Measurements from ENCODE around the gene MS4A2.
"Not testable (repeated sequence)": the region's sequence is repeated elsewhere in the genome, so short reads cannot be mapped to it uniquely, and the experiment has no call there.

The MS4A2 gene

DNA sequence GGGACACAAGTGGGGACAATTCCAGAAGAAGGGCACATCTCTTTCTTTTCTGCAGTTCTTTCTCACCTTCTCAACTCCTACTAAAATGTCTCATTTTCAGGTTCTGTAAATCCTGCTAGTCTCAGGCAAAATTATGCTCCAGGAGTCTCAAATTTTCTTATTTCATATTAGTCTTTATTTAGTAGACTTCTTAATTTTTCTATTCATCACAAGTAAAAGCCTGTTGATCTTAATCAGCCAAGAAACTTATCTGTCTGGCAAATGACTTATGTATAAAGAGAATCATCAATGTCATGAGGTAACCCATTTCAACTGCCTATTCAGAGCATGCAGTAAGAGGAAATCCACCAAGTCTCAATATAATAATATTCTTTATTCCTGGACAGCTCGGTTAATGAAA is at the start of gene MS4A2:
TSS of gene MS4A2 (plus strand) at position 301 of the 400 bp plus-strand sequence. CDS start 102 bp downstream, outside the sequence.
- DNase-seq = no peak

DNA sequence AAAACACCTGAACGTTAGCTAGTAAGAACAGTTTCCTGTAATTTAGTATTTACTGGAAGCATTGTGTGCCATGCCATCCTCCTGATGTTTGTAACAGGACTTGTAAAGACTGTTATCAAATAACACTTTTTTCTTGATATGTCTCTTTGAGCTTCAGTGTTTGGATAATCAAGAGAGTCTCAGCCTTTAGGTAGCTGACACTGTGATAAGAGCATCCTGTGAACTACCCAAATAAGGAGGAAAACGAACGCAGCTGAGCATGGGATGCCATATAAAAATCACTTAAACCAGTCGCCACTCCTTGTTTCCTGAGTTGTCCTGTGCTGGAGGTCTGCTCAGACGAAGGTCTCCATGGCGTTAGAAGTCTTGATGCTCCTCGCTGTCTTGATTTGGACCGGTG is 48.4 kb upstream of the MS4A2 start, which contains the start of gene OOSP2:
TSS of gene OOSP2 (plus strand) at position 301 of the 400 bp plus-strand sequence. CDS start at position 352, 51 bp downstream.
- DNase-seq = no peak

DNA sequence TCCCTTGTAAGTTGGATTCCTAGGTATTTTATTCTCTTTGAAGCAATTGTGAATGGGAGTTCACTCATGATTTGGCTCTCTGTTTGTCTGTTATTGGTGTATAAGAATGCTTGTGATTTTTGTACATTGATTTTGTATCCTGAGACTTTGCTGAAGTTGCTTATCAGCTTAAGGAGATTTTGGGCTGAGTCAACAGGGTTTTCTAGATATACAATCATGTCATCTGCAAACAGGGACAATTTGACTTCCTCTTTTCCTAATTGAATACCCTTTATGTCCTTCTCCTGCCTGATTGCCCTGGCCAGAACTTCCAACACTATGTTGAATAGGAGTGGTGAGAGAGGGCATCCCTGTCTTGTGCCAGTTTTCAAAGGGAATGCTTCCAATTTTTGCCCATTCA is 38.0 kb upstream of the MS4A2 start:
- DNase-seq = not testable (repeated sequence)

DNA sequence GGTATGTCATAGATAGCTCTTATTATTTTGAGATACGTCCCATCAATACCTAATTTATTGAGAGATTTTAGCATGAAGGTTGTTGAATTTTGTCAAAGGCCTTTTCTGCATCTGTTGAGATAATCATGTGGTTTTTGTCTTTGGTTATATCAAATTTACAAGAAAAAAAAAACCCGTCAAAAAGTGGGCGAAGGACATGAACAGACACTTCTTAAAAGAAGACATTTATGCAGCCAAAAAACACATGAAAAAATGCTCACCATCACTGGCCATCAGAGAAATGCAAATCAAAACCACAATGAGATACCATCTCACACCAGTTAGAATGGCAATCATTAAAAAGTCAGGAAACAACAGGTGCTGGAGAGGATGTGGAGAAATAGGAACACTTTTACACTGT is 37.6 kb upstream of the MS4A2 start:
- not testable (repeated sequence) for DNase-seq

DNA sequence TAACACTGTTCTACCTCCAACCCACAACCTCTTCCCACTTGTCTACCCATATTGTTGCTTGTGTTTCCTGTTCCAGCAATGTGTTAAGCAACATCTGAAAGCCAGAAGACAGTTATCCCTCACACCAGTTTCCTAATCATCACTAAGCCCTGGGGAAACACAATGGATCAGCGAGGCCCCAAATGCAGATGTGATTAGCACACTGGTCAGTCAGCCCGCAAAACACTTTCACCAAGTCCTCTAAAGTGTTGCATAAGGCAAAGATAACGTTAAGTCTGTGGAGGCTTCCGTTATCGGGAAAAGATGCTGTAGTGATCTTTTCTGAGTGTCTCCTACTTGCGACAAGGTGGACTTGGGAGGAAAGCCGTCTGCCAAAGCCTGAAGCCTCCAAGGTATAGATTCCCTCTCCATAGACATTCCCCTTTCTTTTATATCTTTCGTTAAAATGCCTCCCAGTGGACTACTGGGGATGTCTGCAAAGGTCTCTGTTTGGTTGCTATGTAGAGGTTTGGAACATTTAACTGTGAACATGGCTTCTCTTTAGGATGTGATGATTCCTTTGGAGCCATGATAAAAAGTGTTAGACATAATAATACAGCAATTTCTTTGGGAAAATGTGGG is 32.0 kb upstream of the MS4A2 start, which contains the start of gene MS4A3:
TSS of gene MS4A3 (plus strand) at position 317 of the 621 bp plus-strand sequence. CDS start 4,496 bp downstream, outside the sequence.
- DNase-seq = no peak

DNA sequence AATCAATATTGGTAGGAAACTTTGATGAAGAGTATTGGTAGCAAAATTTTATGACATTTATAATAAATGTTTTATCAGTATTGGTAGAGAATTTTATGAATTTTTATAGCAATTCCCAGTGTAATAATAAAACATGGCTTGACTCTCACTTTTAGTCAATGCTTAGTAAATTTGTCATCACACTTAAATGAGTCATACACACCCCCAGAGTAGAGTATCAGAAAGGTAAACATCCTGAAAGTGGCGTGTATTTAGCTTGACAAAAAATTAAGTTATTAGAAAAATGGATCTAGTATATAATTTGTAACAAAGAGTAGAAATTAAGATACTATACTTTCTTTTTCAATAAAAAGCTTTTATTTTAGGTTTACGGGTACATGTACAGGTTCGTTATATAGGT is 29.4 kb upstream of the MS4A2 start:
- DNase-seq = no peak

DNA sequence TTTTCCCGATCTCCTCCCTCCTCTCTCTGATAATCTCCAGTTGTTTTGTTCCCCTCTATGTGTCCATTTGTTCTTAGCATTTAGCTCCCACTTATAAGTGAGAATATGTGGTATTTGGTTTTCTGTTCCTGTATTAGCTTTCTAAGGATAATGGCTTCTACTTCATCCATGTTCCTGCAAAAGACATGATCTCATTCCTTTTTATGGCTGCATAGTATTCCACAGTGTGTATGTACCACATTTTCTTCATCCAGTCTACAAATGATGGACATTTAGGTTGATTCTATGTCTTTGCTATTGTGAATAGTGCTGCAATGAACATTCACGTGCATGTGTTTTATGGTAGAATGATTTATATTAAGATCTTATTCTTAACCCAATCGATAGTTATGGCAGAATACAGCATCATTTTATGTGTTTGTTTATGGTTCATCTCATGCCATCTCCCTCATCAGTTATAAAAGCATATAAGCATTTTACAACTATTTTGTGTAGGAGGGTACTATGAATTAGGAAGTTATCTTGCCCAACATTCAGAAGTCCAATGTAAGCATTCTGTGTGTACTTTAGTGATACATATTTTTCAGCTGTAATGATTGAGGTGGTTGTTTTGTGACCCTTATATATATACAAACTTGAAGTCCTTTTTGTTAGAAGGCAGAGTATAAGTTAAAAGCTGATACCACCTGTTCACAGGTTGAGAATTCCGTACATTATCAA is 28.8 kb upstream of the MS4A2 start:
- DNase-seq = no peak

DNA sequence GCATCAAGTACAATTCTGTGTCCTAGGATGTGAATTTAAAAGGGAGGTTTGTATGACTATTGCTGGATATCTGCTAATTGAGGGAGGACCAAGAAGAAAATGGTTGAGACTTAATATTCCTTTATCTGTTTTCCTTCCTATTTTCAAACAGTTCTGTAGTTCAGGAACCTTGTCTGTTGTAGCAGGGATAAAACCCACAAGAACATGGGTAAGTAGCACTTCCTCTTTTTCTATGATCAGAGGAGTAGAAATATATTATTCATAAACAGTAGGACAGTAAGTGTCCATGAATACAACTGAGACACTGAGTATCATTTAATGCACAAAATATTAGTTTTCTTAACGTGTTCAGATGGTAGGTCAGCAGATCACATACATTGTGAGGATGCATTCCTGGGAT is 24.4 kb upstream of the MS4A2 start:
- DNase-seq = no peak

DNA sequence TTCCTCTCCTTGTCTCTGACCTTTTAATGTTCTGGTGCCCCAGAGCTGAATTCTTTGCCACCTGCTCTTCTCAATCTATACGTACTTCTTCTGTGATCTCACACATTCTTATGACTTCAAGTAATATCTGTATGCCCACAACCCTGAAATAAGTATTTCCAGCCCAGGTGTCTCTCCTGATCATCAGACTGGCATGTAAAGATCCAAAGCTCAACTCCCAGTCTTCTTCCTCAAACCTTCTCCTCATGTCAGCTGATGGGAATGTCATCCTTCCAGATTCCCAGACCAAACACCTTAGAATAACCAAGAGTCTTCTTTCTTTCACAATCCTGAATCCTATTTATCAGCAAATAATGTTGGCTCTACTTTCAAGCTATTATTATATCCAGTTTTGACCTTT is 22.7 kb upstream of the MS4A2 start:
- no peak for DNase-seq

DNA sequence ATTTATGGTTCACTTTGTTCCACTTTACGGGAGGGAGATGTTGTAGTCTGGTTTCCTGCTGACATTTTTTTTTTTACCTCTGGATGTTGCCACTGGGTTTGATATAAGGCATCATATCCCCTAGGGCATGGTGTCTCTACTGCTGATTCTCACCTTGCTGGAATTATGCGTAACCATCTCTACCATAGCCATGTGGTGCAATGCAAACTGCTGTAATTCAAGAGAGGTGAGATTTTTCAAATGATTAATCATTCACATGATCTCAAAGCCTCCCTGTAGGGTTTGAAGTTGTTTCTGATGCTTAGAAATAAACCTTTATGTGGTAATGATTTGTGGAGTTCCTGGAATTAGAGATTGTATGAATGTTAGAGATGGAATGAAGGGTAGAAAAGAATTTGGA is 19.0 kb upstream of the MS4A2 start:
- DNase-seq = no peak

DNA sequence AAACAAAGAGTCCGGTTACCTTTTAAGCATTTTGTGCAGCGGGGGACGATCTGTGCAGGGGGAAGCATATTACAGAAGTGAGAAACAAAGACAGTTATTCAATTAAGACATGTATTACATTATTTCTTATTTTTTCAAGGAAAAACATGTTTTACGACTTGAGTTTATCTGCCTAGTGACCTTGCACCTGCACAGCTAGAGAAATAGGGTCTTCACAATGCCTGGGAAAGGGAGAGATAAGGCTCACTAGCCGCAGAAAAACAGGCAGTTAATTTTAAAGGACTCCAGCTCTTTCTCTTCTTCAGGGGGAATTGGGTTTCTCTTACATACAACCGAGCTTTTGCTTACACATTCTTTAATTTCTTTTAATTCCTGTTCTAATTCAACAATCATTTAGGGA is 16.8 kb upstream of the MS4A2 start:
- DNase-seq = not testable (repeated sequence)

DNA sequence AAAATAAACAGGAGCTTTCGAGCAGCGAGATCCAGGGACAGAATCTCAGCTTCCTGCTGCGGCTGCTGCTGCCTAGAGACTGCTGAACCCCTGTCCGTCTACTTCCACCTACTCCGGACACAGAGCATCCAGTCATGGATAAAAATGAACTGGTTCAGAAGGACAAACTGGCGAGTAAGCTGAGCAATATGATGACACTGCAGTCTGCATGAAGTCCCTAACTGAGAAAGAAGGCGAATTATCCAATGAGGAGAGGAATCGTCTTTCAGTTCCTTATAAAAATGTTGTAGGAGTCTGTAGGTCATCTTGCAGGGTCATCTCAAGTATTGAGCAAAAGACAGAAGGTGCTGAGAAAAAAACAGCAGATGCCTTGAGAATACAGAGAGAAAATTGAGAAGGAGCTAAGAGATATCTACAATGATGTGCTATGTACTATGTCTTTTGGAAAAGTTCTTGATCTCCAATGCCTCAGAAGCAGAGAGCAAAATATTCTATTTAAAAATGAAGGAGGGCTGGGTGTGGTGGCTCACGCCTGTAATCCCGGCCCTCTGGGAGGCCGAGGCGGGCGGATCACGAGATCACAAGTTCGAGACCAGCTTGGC is 11.1 kb upstream of the MS4A2 start:
- DNase-seq = no peak

DNA sequence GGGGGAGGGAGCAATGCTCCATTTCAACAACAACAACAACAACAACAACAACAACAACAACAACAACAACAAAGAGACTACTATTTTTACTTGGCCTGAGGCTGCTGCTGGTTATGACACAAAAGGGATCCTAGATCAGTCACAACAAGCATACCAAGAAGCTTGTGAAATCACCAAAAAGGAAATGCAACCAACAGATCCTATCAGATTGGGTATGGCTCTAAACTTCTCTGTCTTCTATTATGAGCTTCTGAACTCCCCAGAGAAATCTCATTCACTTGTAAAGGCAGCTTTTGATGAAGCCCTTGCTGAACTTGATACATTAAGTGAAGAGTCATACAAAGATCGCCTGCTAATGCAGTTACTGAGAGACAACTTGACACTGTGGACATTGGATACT is 10.5 kb upstream of the MS4A2 start:
- DNase-seq = no peak

DNA sequence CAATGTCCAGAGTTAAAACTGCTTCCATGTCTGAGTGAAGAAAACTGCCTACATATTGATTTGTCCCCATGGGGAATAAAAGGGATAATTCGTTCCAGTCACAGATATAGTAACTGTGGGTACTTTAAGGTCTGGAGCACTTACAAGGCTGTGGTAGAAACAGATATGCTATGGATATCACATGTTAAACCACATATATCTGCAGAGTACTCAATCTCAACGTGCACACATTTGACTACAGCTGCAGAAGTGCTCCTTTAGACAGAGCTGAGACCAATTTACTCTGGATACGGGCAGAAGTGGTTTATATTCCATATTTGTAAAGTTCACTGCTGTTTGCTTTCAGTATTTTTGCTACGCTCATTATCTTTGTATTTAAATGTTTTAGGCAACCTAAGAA is 9.7 kb upstream of the MS4A2 start:
- no peak for DNase-seq

DNA sequence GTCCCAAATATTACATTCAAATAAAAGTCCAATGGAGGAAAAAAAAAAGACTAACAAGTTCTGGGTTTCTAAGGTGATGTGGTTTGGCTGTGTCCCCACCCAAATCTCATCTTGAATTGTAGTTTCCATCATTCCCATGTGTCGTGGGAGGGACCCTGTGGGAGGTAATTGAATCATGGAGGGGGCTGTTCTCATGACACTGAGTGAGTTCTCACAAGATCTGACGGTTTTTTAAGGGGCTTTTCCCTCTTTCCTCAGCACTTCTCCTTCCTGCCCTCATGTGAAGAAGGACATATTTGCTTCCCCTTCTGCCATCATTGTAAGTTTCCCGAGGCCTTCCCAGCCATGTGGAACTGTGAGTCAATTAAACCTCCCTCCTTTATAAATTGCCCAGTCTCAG is 7.9 kb upstream of the MS4A2 start:
- DNase-seq = no peak

DNA sequence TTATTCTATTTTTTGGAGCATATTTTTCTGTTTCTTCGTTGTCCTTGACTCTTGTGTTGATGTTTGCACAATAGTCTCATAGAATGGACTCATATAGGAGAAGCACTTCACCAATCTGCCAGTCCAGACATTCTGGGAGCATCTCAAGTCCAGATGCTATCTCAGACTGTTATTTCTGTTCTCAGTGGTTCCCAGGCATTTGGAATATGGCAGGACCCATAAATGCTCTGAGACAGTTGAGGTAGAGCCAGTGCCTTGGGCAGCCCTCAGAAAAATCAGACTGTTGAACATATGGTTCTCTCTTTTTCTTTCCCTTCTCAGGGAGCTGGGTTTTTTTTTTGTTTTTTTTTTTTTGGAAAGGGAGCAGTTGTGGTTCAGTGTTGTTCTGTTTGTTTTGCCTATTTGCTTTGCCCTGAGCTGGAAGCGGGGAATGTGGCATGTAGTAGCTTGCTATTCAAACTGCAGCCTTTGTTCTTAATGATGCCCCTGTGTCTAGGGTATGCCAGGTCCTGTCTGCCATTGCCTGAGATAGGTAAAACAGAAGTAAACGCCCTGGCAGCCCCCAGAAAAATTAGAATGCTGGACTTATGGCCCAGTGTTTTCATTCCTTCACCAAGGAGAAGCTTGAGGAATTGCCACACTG is 3.7 kb upstream of the MS4A2 start:
- DNase-seq = peak in 1 of 3 experiments; percentile 10

DNA sequence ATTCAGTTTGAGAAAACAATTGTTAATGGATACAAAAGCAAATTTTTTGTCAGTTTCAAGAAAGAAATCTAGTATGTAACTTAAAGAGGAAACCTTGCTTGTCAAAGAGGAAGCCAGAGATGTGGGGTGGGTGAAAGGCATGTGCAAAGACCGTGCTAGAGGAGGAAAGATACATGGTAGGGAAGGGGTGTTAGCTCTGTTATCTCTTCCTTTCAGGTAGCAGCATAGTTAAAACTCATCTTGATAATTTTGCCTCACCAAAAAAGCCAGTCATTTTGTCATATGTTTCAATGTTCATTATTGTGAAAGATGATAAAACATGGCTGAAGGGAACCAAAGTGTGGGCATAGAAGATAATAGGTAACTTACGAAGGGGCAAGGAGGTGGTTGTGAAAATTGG is 2.6 kb upstream of the MS4A2 start:
- DNase-seq = no peak

DNA sequence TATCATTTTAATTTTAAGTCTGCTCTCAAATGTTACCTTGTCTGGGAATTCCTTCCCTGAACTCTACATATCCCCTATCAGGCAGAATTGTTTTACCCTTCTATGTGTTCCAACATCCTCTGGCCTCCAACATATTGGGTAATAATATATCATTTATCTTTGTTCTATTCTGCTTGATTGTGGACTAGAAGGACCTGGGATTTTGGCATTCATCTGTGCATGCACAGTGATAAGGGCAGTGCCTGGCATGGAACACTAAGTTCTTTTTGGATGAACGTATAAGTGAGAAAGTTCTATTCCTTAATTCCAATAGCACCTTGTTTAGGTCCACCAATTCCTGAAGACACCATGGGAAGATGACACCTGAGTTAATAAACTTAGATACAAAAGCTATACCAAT is 1.2 kb upstream of the MS4A2 start:
- no peak for DNase-seq

DNA sequence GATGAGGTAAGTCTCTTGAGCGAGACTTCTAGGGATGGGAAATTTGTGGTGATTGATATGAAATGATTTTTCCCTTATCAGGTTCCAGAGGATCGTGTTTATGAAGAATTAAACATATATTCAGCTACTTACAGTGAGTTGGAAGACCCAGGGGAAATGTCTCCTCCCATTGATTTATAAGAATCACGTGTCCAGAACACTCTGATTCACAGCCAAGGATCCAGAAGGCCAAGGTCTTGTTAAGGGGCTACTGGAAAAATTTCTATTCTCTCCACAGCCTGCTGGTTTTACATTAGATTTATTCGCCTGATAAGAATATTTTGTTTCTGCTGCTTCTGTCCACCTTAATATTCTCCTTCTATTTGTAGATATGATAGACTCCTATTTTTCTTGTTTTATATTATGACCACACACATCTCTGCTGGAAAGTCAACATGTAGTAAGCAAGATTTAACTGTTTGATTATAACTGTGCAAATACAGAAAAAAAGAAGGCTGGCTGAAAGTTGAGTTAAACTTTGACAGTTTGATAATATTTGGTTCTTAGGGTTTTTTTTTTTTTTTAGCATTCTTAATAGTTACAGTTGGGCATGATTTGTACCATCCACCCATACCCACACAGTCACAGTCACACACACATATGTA is 7.1 kb downstream of the MS4A2 start:
- no peak for DNase-seq

DNA sequence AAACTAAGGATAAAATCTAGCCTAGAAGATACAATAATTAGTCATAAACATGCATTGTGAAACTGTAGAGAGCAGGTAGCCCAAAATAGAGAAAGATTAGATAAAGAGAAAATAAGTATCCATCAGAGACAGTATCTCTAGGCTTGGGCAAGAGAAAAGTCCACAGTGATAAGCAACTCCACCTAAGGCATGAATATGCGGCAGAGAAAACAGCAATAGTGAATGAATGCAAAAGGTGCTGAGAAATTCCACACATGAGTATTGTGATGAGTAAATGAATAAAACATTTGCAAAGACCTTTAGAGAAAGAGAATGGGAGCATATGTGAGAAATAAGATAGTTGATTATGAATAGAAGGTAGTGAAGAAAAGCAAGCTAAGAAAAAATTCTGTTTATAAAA is 8.7 kb downstream of the MS4A2 start:
- DNase-seq = no peak

DNA sequence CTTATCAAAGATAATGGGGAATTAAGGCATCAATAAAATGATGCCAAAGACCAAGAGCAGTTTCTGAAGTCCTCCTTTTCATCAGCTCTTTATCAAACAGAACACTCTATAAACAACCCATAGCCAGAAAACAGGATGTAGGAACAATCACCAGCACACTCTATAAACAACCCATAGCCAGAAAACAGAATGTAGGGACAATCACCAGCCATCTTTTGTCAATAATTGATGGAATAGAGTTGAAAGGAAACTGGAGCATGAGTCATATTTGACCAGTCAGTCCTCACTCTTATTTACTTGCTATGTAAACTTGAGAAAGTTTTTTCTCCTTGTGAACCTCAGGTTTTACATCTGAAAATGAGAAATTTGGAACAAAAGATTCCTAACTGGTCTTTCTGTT is 10.0 kb downstream of the MS4A2 start:
- no peak for DNase-seq

DNA sequence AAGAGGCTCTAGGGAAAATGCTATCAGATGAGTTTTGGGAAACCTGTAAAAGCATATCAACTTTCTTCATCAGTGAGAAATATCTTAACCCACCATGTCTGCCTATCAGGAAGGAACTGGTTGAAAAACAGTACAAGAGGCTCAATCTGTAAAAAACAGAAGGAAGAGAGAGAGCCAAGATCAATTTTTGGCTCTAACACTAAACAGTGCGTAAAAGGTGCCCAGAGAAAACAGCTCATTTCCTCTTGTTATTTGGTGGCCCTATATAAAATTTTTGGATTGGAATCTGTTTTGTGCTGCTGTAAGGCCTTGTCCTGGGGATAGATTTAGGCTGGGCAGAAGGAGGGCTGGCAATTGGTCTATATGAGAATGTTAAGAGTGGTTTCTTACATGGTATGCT is 12.1 kb downstream of the MS4A2 start:
- no peak for DNase-seq

DNA sequence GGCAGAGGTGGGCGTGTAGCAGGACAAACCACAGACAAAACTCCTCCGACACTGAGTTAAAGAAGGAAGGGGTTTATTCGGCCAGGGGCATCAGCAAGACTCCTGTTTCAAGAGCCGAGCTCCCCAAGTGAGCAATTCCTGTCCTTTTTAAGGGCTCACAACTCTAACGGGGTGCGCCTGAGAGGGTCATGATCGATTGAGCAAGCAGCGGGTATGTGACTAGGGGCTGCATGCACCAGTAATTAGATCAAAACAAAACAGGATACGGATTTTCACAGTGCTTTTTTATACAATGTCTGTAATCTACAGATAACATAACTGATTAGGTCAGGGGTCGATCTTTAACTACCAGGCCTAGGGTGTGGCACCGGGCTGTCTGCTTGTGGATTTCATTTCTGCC is 12.9 kb downstream of the MS4A2 start:
- DNase-seq = not testable (repeated sequence)
